ENCODE results near the gene YPEL3. TPM values are rescaled to one million over a fixed set of nuclear protein-coding genes. Genes with fewer than 3 reads are reported as not detected.

YPEL3 gene
- total RNA-seq, 1 experiment from 2014 or later, result 52.7 TPM

DNA sequence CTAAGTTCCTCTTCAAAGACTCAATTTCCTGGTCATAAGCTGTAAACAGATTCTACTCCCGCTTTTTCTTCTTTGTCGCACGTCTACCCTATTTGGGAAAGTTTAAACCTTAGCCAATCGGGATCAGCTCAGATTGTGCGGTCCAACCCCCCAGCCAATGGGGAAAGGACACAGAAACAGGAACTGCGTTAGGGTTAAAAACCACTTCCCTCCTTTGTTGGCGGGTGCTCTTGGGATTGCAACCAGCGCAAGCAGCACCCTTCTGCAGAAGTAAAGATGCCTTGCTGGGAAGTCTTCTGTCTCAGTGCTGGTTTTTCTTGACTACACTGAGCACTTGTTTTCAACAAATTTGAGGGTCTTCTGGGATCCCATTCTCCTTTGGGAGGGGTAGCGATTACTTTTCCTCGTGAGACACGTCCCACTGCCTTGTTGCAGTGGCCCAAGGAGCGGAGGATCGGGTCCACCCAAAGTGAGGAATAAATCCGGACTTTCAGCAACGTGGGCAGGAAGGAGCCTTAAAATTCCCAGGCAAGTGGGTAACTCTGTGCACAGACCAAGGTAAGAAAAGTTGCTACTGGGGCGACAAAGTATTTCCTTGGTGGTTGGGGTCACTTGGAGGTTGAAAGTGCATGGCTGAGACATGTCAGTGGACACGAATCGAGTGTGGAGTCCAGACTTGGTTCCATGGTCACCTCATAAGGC lies 1.0 kb upstream of the YPEL3 start:
- ATAC-seq (peak; percentile 8), DNase-seq (ENCODE audit: low spot score) (peak; percentile 40)
- ChIA-PET CTCF (interaction anchor here (0.8 to 4.2 kb wide), 6 partner anchors 15 to 519 kb away, joined by 3 to 33 read pairs (median 4); partner anchors contain the start of genes ALDOA and DCTPP1), POLR2A (interaction anchor here (0.6 to 1.2 kb wide), 2 partner anchors 32 to 417 kb away, joined by 3 to 9 read pairs; partner anchors contain the start of gene ALDOA)
- H3K27me3 Mint-ChIP-seq (ENCODE audit: low read depth), result peaks cover 16% of the 10 kb centered on the region
- TF ChIP-seq ZNF263 (CRISPR knock-in tag; IDR thresholded peaks at IDR 0.05; ENCODE audit: low read depth) (no peak), ZBTB21 (CRISPR knock-in tag; IDR thresholded peaks at IDR 0.05; ENCODE audit: borderline replicate concordance) (0 out of 2 replicates have a peak, but pooled peaks have one; percentile 22), TEAD4 (CRISPR knock-in tag; IDR thresholded peaks at IDR 0.05) (no peak), ZNF671 (CRISPR knock-in tag; IDR thresholded peaks at IDR 0.05) (no peak)
- TF ChIP-seq, protein P1, sequence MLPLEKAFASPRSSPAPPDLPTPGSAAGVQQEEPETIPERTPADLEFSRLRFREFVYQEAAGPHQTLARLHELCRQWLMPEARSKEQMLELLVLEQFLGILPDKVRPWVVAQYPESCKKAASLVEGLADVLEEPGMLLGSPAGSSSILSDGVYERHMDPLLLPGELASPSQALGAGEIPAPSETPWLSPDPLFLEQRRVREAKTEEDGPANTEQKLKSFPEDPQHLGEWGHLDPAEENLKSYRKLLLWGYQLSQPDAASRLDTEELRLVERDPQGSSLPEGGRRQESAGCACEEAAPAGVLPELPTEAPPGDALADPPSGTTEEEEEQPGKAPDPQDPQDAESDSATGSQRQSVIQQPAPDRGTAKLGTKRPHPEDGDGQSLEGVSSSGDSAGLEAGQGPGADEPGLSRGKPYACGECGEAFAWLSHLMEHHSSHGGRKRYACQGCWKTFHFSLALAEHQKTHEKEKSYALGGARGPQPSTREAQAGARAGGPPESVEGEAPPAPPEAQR (CRISPR knock-in tag; IDR thresholded peaks at IDR 0.05), result no peak
- peaks cover 19% of the 10 kb centered on the region for H3K4me1 Mint-ChIP-seq
- H3K9me3 Mint-ChIP-seq, result peaks cover 22% of the 10 kb centered on the region
- H3K36me3 Mint-ChIP-seq, result peaks cover 29% of the 10 kb centered on the region
- peak overlapping the region; percentile 96 for H3K27ac Mint-ChIP-seq
- H3K4me3 Mint-ChIP-seq, result peak overlapping the region; percentile 80

DNA sequence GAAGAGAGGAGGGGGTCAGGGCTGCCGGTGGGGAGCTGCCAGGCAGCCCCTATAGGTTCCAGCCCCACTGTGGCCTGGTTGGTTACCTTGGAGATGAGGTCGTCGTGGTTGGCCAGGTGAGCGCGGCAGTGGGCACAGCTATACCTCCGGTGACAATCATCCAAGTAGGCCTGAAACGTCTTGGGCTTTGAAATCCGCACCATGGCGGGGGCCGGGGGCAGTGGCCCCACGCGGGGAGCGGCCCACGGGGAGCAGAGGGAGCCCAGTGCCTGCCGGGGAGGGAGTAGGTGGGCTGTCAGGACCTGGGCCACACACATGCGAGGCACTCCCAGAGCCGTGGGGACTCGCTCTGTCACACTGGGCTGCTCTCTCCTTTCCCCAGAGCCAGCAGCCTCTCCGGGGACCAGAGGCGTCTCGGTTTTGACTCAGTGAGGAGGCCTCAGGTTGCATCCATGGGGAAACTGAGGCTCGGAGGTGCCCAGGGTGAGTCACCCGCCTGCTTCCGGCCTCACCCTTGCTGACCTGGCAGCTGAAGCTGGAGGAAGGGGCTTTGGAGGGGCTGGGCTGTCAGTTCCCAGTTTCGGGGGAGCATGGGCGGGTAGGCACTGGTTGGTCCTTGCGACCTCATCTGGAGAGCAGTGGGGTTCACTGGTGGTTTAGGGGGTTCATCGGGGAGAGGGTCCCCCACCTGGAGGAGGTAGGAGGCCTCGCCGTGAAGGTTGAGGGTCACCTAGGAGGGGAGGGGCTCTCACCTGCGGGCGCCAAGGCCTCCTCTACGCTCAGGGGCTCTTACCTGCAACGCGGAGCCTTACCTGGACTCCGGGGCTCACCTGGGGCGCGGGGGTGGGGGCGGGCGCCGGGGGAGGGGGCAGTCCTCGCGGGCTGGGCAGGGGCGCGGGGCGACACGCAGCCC lies 591 bp downstream of the YPEL3 start:
- TF ChIP-seq CREB1 (CRISPR knock-in tag; IDR thresholded peaks at IDR 0.05) (0 out of 2 replicates have a peak, but pooled peaks have one; percentile 23), ZNF317 (CRISPR knock-in tag; IDR thresholded peaks at IDR 0.05; ENCODE audit: borderline replicate concordance, low read depth) (no peak), FOXK1 (CRISPR knock-in tag; IDR thresholded peaks at IDR 0.05) (no peak), ZNF423 (CRISPR knock-in tag; IDR thresholded peaks at IDR 0.05) (no peak), NFATC4 (CRISPR knock-in tag; IDR thresholded peaks at IDR 0.05) (no peak)
- TF ChIP-seq, protein P2, sequence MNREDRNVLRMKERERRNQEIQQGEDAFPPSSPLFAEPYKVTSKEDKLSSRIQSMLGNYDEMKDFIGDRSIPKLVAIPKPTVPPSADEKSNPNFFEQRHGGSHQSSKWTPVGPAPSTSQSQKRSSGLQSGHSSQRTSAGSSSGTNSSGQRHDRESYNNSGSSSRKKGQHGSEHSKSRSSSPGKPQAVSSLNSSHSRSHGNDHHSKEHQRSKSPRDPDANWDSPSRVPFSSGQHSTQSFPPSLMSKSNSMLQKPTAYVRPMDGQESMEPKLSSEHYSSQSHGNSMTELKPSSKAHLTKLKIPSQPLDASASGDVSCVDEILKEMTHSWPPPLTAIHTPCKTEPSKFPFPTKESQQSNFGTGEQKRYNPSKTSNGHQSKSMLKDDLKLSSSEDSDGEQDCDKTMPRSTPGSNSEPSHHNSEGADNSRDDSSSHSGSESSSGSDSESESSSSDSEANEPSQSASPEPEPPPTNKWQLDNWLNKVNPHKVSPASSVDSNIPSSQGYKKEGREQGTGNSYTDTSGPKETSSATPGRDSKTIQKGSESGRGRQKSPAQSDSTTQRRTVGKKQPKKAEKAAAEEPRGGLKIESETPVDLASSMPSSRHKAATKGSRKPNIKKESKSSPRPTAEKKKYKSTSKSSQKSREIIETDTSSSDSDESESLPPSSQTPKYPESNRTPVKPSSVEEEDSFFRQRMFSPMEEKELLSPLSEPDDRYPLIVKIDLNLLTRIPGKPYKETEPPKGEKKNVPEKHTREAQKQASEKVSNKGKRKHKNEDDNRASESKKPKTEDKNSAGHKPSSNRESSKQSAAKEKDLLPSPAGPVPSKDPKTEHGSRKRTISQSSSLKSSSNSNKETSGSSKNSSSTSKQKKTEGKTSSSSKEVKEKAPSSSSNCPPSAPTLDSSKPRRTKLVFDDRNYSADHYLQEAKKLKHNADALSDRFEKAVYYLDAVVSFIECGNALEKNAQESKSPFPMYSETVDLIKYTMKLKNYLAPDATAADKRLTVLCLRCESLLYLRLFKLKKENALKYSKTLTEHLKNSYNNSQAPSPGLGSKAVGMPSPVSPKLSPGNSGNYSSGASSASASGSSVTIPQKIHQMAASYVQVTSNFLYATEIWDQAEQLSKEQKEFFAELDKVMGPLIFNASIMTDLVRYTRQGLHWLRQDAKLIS (CRISPR knock-in tag; IDR thresholded peaks at IDR 0.05; ENCODE audit: borderline replicate concordance), result no peak
- TF ChIP-seq, protein P3, sequence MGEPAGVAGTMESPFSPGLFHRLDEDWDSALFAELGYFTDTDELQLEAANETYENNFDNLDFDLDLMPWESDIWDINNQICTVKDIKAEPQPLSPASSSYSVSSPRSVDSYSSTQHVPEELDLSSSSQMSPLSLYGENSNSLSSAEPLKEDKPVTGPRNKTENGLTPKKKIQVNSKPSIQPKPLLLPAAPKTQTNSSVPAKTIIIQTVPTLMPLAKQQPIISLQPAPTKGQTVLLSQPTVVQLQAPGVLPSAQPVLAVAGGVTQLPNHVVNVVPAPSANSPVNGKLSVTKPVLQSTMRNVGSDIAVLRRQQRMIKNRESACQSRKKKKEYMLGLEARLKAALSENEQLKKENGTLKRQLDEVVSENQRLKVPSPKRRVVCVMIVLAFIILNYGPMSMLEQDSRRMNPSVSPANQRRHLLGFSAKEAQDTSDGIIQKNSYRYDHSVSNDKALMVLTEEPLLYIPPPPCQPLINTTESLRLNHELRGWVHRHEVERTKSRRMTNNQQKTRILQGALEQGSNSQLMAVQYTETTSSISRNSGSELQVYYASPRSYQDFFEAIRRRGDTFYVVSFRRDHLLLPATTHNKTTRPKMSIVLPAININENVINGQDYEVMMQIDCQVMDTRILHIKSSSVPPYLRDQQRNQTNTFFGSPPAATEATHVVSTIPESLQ (CRISPR knock-in tag; IDR thresholded peaks at IDR 0.05), result no peak
- TF ChIP-seq, protein P4, sequence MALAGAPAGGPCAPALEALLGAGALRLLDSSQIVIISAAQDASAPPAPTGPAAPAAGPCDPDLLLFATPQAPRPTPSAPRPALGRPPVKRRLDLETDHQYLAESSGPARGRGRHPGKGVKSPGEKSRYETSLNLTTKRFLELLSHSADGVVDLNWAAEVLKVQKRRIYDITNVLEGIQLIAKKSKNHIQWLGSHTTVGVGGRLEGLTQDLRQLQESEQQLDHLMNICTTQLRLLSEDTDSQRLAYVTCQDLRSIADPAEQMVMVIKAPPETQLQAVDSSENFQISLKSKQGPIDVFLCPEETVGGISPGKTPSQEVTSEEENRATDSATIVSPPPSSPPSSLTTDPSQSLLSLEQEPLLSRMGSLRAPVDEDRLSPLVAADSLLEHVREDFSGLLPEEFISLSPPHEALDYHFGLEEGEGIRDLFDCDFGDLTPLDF (CRISPR knock-in tag; IDR thresholded peaks at IDR 0.05), result no peak
- TF ChIP-seq, protein P5, sequence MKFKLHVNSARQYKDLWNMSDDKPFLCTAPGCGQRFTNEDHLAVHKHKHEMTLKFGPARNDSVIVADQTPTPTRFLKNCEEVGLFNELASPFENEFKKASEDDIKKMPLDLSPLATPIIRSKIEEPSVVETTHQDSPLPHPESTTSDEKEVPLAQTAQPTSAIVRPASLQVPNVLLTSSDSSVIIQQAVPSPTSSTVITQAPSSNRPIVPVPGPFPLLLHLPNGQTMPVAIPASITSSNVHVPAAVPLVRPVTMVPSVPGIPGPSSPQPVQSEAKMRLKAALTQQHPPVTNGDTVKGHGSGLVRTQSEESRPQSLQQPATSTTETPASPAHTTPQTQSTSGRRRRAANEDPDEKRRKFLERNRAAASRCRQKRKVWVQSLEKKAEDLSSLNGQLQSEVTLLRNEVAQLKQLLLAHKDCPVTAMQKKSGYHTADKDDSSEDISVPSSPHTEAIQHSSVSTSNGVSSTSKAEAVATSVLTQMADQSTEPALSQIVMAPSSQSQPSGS (CRISPR knock-in tag; IDR thresholded peaks at IDR 0.05; ENCODE audit: borderline replicate concordance, low read depth), result no peak
- ATAC-seq (peak; percentile 0; the same call in 1 of the 2 replicates), DNase-seq (ENCODE audit: low spot score) (no peak)
- POLR2A ChIA-PET, result interaction anchor here (1.5 kb wide), 1 partner anchor 19 kb away, joined by 3 read pairs; no protein-coding TSS in a partner anchor
- peaks cover 16% of the 10 kb centered on the region for H3K27me3 Mint-ChIP-seq (ENCODE audit: low read depth)
- H3K9me3 Mint-ChIP-seq, result peaks cover 22% of the 10 kb centered on the region
- CTCF ChIA-PET, result interaction anchor here (0.5 to 4.2 kb wide), 5 partner anchors 17 to 314 kb away, joined by 3 to 33 read pairs (median 7); partner anchors contain the start of gene ALDOA
- H3K4me1 Mint-ChIP-seq, result peaks cover 20% of the 10 kb centered on the region
- peak overlapping the region; percentile 75 for H3K4me3 Mint-ChIP-seq
- H3K27ac Mint-ChIP-seq, result peak overlapping the region; percentile 89
- peaks cover 29% of the 10 kb centered on the region for H3K36me3 Mint-ChIP-seq

All from WTC11 (cell line).